BJ (cell line): ENCODE measurements around the gene NFE2L2. TPM values are rescaled to one million over a fixed set of nuclear protein-coding genes. Genes with fewer than 3 reads are reported as not detected.
"Not testable (repeated sequence)": the region's sequence is repeated elsewhere in the genome, so short reads cannot be mapped to it uniquely, and the experiment has no call there.

ENCODE experiments used
- CTCF ChIA-PET: fragments of 350-600 bp; formaldehyde crosslinking; extraction: SDS; loops from one replicate; lab custom pipeline; 2021; ENCODE audit warnings: antibody characterized with exemption, inconsistent platforms; lab: Yijun Ruan, JAX
- POLR2A ChIA-PET: fragments of 300-600 bp; sonication (Branson Sonifier 250); formaldehyde crosslinking; extraction: SDS; loops from one replicate; lab custom pipeline; 2021; ENCODE audit warnings: antibody characterized with exemption; lab: Charles Lee
- DNase-seq: peaks from one replicate; pipeline ENCODE4 v3.0.0-alpha.2; 2011; ENCODE audit warnings: low read depth
- H3K27me3 ChIP-seq: 2 replicates; pipeline ENCODE4 v1.6.0; 2011; ENCODE audit warnings: low read length; ENCODE audit not compliant: control insufficient read depth, insufficient read depth
- H3K36me3 ChIP-seq: 2 replicates; pipeline ENCODE4 v1.5.1; 2011; ENCODE audit warnings: low read length; ENCODE audit not compliant: control insufficient read depth, insufficient read depth
- H3K4me3 ChIP-seq: 2 replicates; pipeline ENCODE4 v1.5.1; 2011; ENCODE audit warnings: low read depth, mild to moderate bottlenecking, control low read depth, low read length
- CTCF ChIP-seq: IDR thresholded peaks from 2 replicates; pipeline ENCODE4 v1.5.1; 2011; ENCODE audit warnings: low read depth, mild to moderate bottlenecking, control low read depth, inconsistent platforms, low read length, moderate library complexity; ENCODE audit not compliant: insufficient read depth
- polyA minus RNA-seq: library from RNA; depleted of rRNA, polyadenylated mRNA; stranded (reverse); fragments of >200 nt; gene quantifications from 2 replicates; pipeline ENCODE4 v1.2.3, GENCODE V29; 2011; rRNA and poly(A)+ RNA removed
- polyA plus RNA-seq: library from polyadenylated mRNA; depleted of rRNA; stranded (reverse); fragments of >200 nt; gene quantifications from 2 replicates; pipeline ENCODE4 v1.2.3, GENCODE V29; 2011; rRNA removed

Gene NFE2L2
- polyA plus RNA-seq (109 and 128 TPM in 2 replicates), polyA minus RNA-seq (92.7 and 106 TPM in 2 replicates)

DNA sequence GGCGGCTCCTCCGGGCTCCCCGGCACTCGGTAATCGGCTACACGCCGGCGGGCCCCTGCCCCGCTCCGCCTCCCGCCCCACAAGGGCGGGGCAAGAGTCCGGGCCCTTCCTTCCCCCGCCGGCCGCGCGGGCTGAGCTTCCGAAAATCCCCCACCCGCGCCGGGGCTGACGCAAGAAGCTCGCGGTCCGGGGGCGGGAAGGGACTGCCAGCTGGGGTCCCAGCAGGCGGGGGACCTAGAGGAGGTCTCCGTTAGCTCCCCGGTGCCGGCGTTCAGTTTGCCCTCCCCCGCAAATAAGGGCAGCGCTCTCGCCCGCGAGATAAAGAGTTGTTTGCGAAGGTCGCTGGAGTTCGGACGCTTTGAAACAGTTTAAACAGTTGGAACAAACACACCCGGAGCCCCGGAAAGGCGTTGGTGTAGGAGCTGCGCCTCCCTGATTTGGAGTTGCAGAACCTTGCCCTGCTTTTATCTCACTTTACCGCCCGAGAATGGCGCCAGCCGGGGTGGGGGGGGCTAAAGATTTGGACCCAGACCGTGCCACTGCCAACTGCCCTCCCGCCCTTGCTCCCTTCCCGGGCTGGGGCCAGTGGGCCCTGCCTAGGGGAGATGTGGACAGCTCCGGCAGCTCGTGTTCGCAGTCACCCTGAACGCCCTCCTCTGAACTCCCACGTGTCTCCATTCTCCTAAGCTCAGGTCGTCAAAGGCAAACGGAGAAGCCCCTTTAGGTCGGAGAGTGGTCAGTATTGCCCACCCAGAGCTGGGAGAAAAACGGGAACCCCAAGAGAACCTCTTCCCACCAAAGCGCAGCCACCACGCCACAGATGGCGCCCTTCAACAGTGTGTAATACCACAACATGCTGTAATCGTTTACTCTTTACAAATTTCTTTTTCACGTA is at the start of gene NFE2L2:
NFE2L2 (minus strand) TSS at position 35 of the 895 bp plus-strand sequence. CDS start 151 bp downstream, outside the sequence.
- TF ChIP-seq CTCF, result peak; percentile 48
- ChIA-PET CTCF (interaction anchor here (0.6 to 4.3 kb wide), 20 partner anchors 12 to 503 kb away, joined by 3 to 59 read pairs (median 4); no protein-coding TSS in a partner anchor), POLR2A (interaction anchor here (0.6 kb wide), 3 partner anchors 35 to 100 kb away, joined by 3 to 6 read pairs (median 4); partner anchors contain the start of gene HNRNPA3)
- DNase-seq, result no peak
- peak within 1 kb of the TSS; percentile 88 for H3K4me3 ChIP-seq
- no peaks in the 10 kb centered on the region for H3K27me3 ChIP-seq
- H3K36me3 ChIP-seq, result no peaks in the 10 kb centered on the region

- POLR2A ChIA-PET, result interaction anchor here (0.7 kb wide), 1 partner anchor 116 kb away, joined by 3 read pairs; no protein-coding TSS in a partner anchor
- CTCF ChIA-PET, result interaction anchor here (1.0 to 3.4 kb wide), 3 partner anchors 18 to 149 kb away, joined by 3 to 11 read pairs (median 6); no protein-coding TSS in a partner anchor
- no peaks in the 10 kb centered on the region for H3K36me3 ChIP-seq
These were observed 49.7 kb upstream of the NFE2L2 start for GRCh38 chr2:177314194-177314593.

GRCh38 chr2:177313162-177313781 is 48.7 kb upstream of the NFE2L2 start:
- H3K27me3 ChIP-seq, result no peaks in the 10 kb centered on the region
- ChIA-PET POLR2A (no interaction called here), CTCF (interaction anchor here (1.0 to 3.4 kb wide), 2 partner anchors 17 to 149 kb away, joined by 6 to 11 read pairs; no protein-coding TSS in a partner anchor)
- H3K36me3 ChIP-seq, result no peaks in the 10 kb centered on the region
- no peak for TF ChIP-seq CTCF
- DNase-seq, result no peak
- H3K4me3 ChIP-seq, result no peak overlapping the region

More at GRCh38 chr2:177314194-177314593, 49.7 kb upstream of the NFE2L2 start:
- Histone ChIP-seq H3K27me3 (no peaks in the 10 kb centered on the region), H3K4me3 (no peak overlapping the region)
- DNase-seq, result peak; percentile 51
- no peak for TF ChIP-seq CTCF

DNA sequence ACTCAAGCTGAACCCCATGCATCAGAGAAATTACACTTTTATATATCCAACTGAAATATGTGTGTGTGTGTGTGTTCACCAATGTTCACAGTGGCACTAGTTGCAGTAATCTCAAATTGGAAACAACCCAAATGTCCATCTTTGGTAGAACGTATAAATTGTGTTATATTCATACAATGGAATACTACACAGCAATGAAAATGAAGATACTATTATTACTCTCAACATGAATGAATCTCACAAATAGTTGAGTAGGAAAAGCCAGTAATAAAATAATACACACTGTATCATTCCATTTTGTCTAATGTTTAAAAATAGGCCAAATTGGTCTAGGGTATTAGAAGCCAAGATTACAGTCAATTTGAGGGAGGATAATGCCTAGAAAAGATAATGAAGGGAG is 48.0 kb upstream of the NFE2L2 start:
- POLR2A ChIA-PET, result no interaction called here
- no peak overlapping the region for H3K4me3 ChIP-seq
- TF ChIP-seq CTCF, result no peak
- CTCF ChIA-PET, result interaction anchor here (0.7 to 3.4 kb wide), 2 partner anchors 17 to 360 kb away, joined by 3 to 11 read pairs; no protein-coding TSS in a partner anchor
- DNase-seq, result no peak
- H3K36me3 ChIP-seq, result no peaks in the 10 kb centered on the region
- H3K27me3 ChIP-seq, result no peaks in the 10 kb centered on the region

- DNase-seq, POLR2A ChIA-PET, H3K36me3 ChIP-seq, H3K4me3 ChIP-seq, H3K27me3 ChIP-seq: not testable (repeated sequence)
- CTCF ChIA-PET, result interaction anchor here (1.2 to 1.4 kb wide), 3 partner anchors 14 to 146 kb away, joined by 4 to 6 read pairs (median 4); no protein-coding TSS in a partner anchor
These were observed 45.3 kb upstream of the NFE2L2 start for GRCh38 chr2:177309672-177310309.
